K562 (cell line): Measurements from ENCODE around the gene EGFL7. TPM values are rescaled to one million over a fixed set of nuclear protein-coding genes. Genes with fewer than 3 reads are reported as not detected.

Experiments used
- ATAC-seq: fragments of 200-7000 bp; cut with Tn5 transposase; 3 replicates; pipeline ENCODE4 v1.9.1; 2020; ENCODE audit warnings: moderate library complexity
- BruUV-seq: library from RNA; stranded (reverse); fragments of 400-500 nt; replicated peaks from 2 replicates; lab custom pipeline; 2021; lab: Mats Ljungman, UMichigan
- CTCF ChIA-PET: fragments of 300-600 bp; formaldehyde crosslinking; extraction: SDS; loops from one replicate; lab custom pipeline; 2021; ENCODE audit warnings: low intra/inter-chr PET ratio; lab: Yijun Ruan, JAX
- POLR2A ChIA-PET: fragments of 300-600, 350-650 bp; sonication (Branson Sonifier 250); formaldehyde crosslinking; extraction: SDS; loops from one replicate; lab custom pipeline; 2021; ENCODE audit warnings: antibody characterized with exemption, inconsistent platforms; lab: Yijun Ruan, JAX
- DNase-seq, 4 experiments: peaks; one replicate each; pipeline versions ENCODE4 v3.0.0 to v3.0.0-alpha.2; 2011 to 2018; ENCODE audit warnings: low spot score in 3 of 4, mixed read lengths in 3 of 4; ENCODE audit errors: extremely low read depth in 1 of 4
- FAIRE-seq: peaks from 2 replicates; lab custom pipeline; 2011; peaks lifted over from hg19 to GRCh38; lab: Jason Lieb, UNC
- H2AFZ ChIP-seq: 2 replicates; pipeline ENCODE4 v1.6.0; 2011; ENCODE audit warnings: low read depth, low read length, control low read depth, inconsistent platforms
- H3K27ac ChIP-seq: fragments of 200-600 bp; 3 replicates; pipeline ENCODE4 v1.8.0; 2011; ENCODE audit warnings: low read depth, mild to moderate bottlenecking, control low read depth, inconsistent platforms, low read length, moderate library complexity, mixed read lengths; ENCODE audit errors: extremely low read depth
- H3K27me3 ChIP-seq, 2 experiments: fragments of 300-600 bp in 1 of 2; 2 replicates in 1 of 2; 3 replicates in 1 of 2; pipeline versions ENCODE4 v1.6.0 to v1.8.0; 2011; ENCODE audit warnings: inconsistent platforms in 2 of 2, low read length in 2 of 2, mild to moderate bottlenecking in 1 of 2, mixed read lengths in 1 of 2, moderate library complexity in 1 of 2; ENCODE audit not compliant: control insufficient read depth in 2 of 2, insufficient read depth in 2 of 2
- H3K36me3 ChIP-seq: fragments of 300-600 bp; 3 replicates; pipeline ENCODE4 v1.8.0; 2011; ENCODE audit warnings: mild to moderate bottlenecking, low read length, inconsistent platforms; ENCODE audit not compliant: control insufficient read depth, insufficient read depth
- H3K4me1 ChIP-seq, 2 experiments: fragments of 200-600 bp in 1 of 2; replicated peaks in 1 of 2; 2 replicates in 1 of 2; 3 replicates in 1 of 2; pipeline versions ENCODE4 v1.5.1 to v1.8.0; 2011; ENCODE audit warnings: inconsistent platforms in 2 of 2, low read length in 2 of 2, mild to moderate bottlenecking in 1 of 2, mixed read lengths in 1 of 2, moderate library complexity in 1 of 2; ENCODE audit not compliant: control insufficient read depth in 2 of 2, insufficient read depth in 2 of 2
- H3K4me2 ChIP-seq: 2 replicates; pipeline ENCODE4 v1.6.1; 2011; ENCODE audit warnings: low read length, control low read depth, inconsistent platforms, mixed read lengths; ENCODE audit not compliant: insufficient read depth
- H3K4me3 ChIP-seq: fragments of 200-600 bp; sonication (generic), shearing (Covaris generic); 2 replicates; pipeline ENCODE4 v1.5.1; 2016; ENCODE audit warnings: control low read depth, inconsistent platforms
- H3K79me2 ChIP-seq: fragments of 200-600 bp; 3 replicates; pipeline ENCODE4 v1.8.0; 2011; ENCODE audit warnings: low read length, inconsistent platforms; ENCODE audit not compliant: control insufficient read depth, insufficient read depth
- H3K9ac ChIP-seq, 2 experiments: 2 replicates each; pipeline versions ENCODE4 v1.6.0 to v1.6.1; 2011; ENCODE audit warnings: low read depth in 2 of 2, low read length in 2 of 2, control low read depth in 1 of 2, inconsistent platforms in 1 of 2, mild to moderate bottlenecking in 1 of 2, mixed read lengths in 1 of 2; ENCODE audit not compliant: insufficient read depth in 1 of 2
- H3K9me1 ChIP-seq: one replicate; pipeline ENCODE4 v1.6.0; 2011; ENCODE audit warnings: inconsistent platforms, mild to moderate bottlenecking, low read length, moderate library complexity; ENCODE audit not compliant: control insufficient read depth, insufficient read depth
- H3K9me3 ChIP-seq: replicated peaks from 2 replicates; pipeline ENCODE4 v1.5.1; 2011; ENCODE audit warnings: low read depth, low read length, inconsistent platforms; ENCODE audit not compliant: control insufficient read depth, insufficient read depth
- H4K20me1 ChIP-seq: replicated peaks from 2 replicates; pipeline ENCODE4 v1.6.1; 2011; ENCODE audit warnings: low read length, inconsistent platforms, mixed read lengths; ENCODE audit not compliant: control insufficient read depth, insufficient read depth
- C11orf30 ChIP-seq: fragments of 450-650 bp; IDR thresholded peaks from 2 replicates; pipeline ENCODE4 v1.6.1; 2016; ENCODE audit warnings: low read depth, mild to moderate bottlenecking
- GATAD2B ChIP-seq: fragments of 450-650 bp; IDR thresholded peaks from 2 replicates; pipeline ENCODE4 v1.6.1; 2017; ENCODE audit warnings: mild to moderate bottlenecking, borderline replicate concordance
- HDAC3 ChIP-seq: fragments of 450-650 bp; IDR thresholded peaks from 2 replicates; pipeline ENCODE4 v1.6.1; 2018; ENCODE audit warnings: borderline replicate concordance, mild to moderate bottlenecking, moderate library complexity; ENCODE audit not compliant: partially characterized antibody
- HMGXB4 ChIP-seq: sonication (generic); formaldehyde crosslinking; IDR thresholded peaks from 2 replicates; pipeline ENCODE4 v1.8.1; 2023; ENCODE audit warnings: mild to moderate bottlenecking, missing genetic modification reagents
- MCM5 ChIP-seq: fragments of 450-650 bp; IDR thresholded peaks from 2 replicates; pipeline ENCODE4 v1.6.1; 2016; ENCODE audit warnings: low read depth
- PHF20 ChIP-seq: fragments of 450-650 bp; IDR thresholded peaks from 2 replicates; pipeline ENCODE4 v1.6.1; 2018; ENCODE audit not compliant: partially characterized antibody
- POLR2AphosphoS5 ChIP-seq: IDR thresholded peaks from 2 replicates; pipeline ENCODE4 v1.6.1; 2011; ENCODE audit warnings: mild to moderate bottlenecking, low read depth, low read length, moderate library complexity; ENCODE audit not compliant: control insufficient read depth, insufficient read depth
- PTBP1 ChIP-seq: fragments of 200-400 bp; formaldehyde crosslinking; IDR thresholded peaks from 2 replicates; pipeline ENCODE4 v1.6.1; 2017; ENCODE audit warnings: low read depth, low read length
- SP2 ChIP-seq: IDR thresholded peaks from 2 replicates; pipeline ENCODE4 v1.6.1; 2011; ENCODE audit warnings: mild to moderate bottlenecking, low read depth, low read length, moderate library complexity; ENCODE audit not compliant: poor library complexity, severe bottlenecking; ENCODE audit errors: extremely low read depth
- TEAD1 ChIP-seq, 2 experiments: fragments of 450-650 bp in 1 of 2; sonication (generic) in 1 of 2; formaldehyde crosslinking; IDR thresholded peaks; 2 replicates each; pipeline versions ENCODE4 v1.4.0 to v1.8.0; 2020 to 2022; ENCODE audit warnings: mild to moderate bottlenecking in 2 of 2, missing genetic modification reagents in 1 of 2
- XRCC3 ChIP-seq: fragments of 450-650 bp; IDR thresholded peaks from 2 replicates; pipeline ENCODE4 v1.6.1; 2017; ENCODE audit warnings: mild to moderate bottlenecking, moderate library complexity
- ZFP1 ChIP-seq: fragments of 450-650 bp; formaldehyde crosslinking; IDR thresholded peaks from 2 replicates; pipeline ENCODE4 v1.4.0; 2020; ENCODE audit warnings: mild to moderate bottlenecking, mixed read lengths
- ZNF384 ChIP-seq: IDR thresholded peaks from 2 replicates; pipeline ENCODE4 v1.6.1; 2012; ENCODE audit warnings: low read depth, low read length, improper control_type of control experiment
- WGBS: fragments of 100-300 bp; shearing (Covaris generic); methylation state at CpG from one replicate; pipeline ENCODE4 v1.1.6; 2016; ENCODE audit warnings: low coverage, mixed read lengths; ENCODE audit not compliant: insufficient coverage; ENCODE audit errors: missing lambda C conversion rate; 5-methylcytosine and 5-hydroxymethylcytosine counted together
- in situ Hi-C: fragments of 300-500 bp; cut with MboI; formaldehyde crosslinking; loops from 4 replicates; pipeline ENCODE4 v1.15.0; 2018; ENCODE audit warnings: inconsistent platforms, mixed read lengths
- intact Hi-C: fragments of 100-400 bp; cut with micrococcal nuclease; formaldehyde crosslinking; loops from 2 replicates; pipeline ENCODE4 v1.14.2; 2022
- polyA plus RNA-seq, 8 experiments: library from polyadenylated mRNA; depleted of rRNA in 4 of 8; stranded (reverse) in 5 of 8; unstranded in 3 of 8; fragments of >200 nt; fragmentation: Nextera tagmentation in 2 of 8; fragmentation: Illumina TruSeq in 1 of 8; extraction: Ambion mirVana in 2 of 8; extraction: Trizol in 1 of 8; gene quantifications; 2 replicates each; pipeline versions ENCODE4 v1.2.1 to v1.2.3, GENCODE V29; 2011 to 2014; ENCODE audit warnings: inconsistent platforms in 1 of 8, missing spikeins in 1 of 8
- total RNA-seq, 7 experiments: library from RNA; depleted of rRNA in 6 of 7; stranded (reverse); fragments of >200 nt in 6 of 7; fragmentation: Illumina TruSeq in 2 of 7; extraction: Trizol in 2 of 7; gene quantifications; 2 replicates each; pipeline versions ENCODE4 v1.2.1 to v1.2.3, GENCODE V29; 2011 to 2021; ENCODE audit warnings: low replicate concordance in 1 of 7
- TF ChIP-seq, protein P1 (sequence below): fragments of 200-400 bp; formaldehyde crosslinking; IDR thresholded peaks from 2 replicates; pipeline ENCODE4 v1.6.1; 2017; ENCODE audit warnings: mild to moderate bottlenecking, low read depth, low read length, moderate library complexity

Gene EGFL7
- total and polyA plus RNA-seq, 9 of the 15 experiments (the other 6 are each of a cell fraction or from before 2014, with no cell fraction given) = 1.5 to 286 (median 55.5) TPM

GRCh38 chr9:136673975-136674785 is 11.5 kb downstream of the EGFL7 start:
- no peaks in the 10 kb centered on the region for H3K9me1 ChIP-seq
- H3K27me3 ChIP-seq = no peaks in the 10 kb centered on the region
- H3K4me3 ChIP-seq = no peak overlapping the region
- intact Hi-C loops (no loop called here), in situ Hi-C loops (no loop called here)
- ChIA-PET CTCF (no interaction called here), POLR2A (interaction anchor here (0.8 to 2.1 kb wide), 8 partner anchors 10 to 55 kb away, joined by 3 to 7 read pairs (median 4); no protein-coding TSS in a partner anchor)
- peak overlapping the region in 1 of 2 experiments; percentile 82; a peak in 2 of 4 replicates for H3K9ac ChIP-seq
- 67% methylated on average over 26 of the region's 26 CpGs for WGBS
- no TSS peak for BruUV-seq
- H4K20me1 ChIP-seq = peaks cover 35% of the 10 kb centered on the region
- no peak overlapping the region for H2AFZ ChIP-seq
- no peak overlapping the region for H3K4me2 ChIP-seq
- H3K36me3 ChIP-seq = peaks cover 65% of the 10 kb centered on the region; the same call in 2 of the 3 replicates
- FAIRE-seq = no peak
- DNase-seq = peak in 2 of 4 experiments; percentile 42 to 67
- H3K9me3 ChIP-seq = no peaks in the 10 kb centered on the region
- H3K79me2 ChIP-seq = peaks cover 9% of the 10 kb centered on the region
- peaks cover 10 to 99% of the 10 kb centered on the region in 2 experiments; a peak in 4 of 5 replicates for H3K4me1 ChIP-seq
- no peak for ATAC-seq
- peak overlapping the region; percentile 27; the same call in 1 of the 3 replicates for H3K27ac ChIP-seq
- TF ChIP-seq HDAC3 (no peak), ZFP1 (CRISPR knock-in tag) (no peak), PTBP1 (peak; percentile 95), TEAD1 (CRISPR knock-in tag; IDR thresholded peaks at IDR 0.05) (peak in 1 of 2 experiments; percentile 15; a peak in 1 of 4 replicates), C11orf30 (no peak), SP2 (peak; percentile 14), POLR2AphosphoS5 (peak; percentile 18; the same call in 1 of the 2 replicates), PHF20 (peak; percentile 71), GATAD2B (peak; percentile 47; the same call in 1 of the 2 replicates), HMGXB4 (CRISPR knock-in tag) (peak; percentile 41; the same call in 1 of the 2 replicates), XRCC3 (no peak), MCM5 (no peak), ZNF384 (no peak)
- TF ChIP-seq, protein P1, sequence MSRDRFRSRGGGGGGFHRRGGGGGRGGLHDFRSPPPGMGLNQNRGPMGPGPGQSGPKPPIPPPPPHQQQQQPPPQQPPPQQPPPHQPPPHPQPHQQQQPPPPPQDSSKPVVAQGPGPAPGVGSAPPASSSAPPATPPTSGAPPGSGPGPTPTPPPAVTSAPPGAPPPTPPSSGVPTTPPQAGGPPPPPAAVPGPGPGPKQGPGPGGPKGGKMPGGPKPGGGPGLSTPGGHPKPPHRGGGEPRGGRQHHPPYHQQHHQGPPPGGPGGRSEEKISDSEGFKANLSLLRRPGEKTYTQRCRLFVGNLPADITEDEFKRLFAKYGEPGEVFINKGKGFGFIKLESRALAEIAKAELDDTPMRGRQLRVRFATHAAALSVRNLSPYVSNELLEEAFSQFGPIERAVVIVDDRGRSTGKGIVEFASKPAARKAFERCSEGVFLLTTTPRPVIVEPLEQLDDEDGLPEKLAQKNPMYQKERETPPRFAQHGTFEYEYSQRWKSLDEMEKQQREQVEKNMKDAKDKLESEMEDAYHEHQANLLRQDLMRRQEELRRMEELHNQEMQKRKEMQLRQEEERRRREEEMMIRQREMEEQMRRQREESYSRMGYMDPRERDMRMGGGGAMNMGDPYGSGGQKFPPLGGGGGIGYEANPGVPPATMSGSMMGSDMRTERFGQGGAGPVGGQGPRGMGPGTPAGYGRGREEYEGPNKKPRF = no peak
